ENCODE measurements around the gene NUP54.
A peak's percentile ranks its signal among the peaks of the same experiment; 100 is the strongest.

Gene NUP54

GRCh38 chr4:76141241-76141640, 7.0 kb downstream of the NUP54 start:
- no peak for DNase-seq

DNA sequence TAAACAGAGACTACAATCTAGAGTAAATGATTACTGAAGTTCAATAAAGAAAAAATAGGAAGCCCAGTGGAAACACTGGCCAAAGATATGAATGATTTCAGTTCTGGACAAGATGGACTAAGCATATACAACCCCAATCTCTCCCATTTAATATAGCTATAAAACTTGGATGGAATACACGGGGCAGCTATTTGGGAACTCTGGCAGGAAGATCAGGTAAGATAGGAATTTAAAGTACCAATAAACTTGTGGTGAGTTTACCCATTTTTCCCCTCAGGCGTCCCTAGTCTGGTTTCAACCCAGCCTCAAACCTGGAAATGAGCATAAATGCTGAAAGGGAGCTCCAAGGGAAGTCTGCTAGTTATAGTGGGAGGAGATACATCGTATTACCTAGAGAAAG, 20.4 kb downstream of the NUP54 start:
- DNase-seq: no peak

DNA sequence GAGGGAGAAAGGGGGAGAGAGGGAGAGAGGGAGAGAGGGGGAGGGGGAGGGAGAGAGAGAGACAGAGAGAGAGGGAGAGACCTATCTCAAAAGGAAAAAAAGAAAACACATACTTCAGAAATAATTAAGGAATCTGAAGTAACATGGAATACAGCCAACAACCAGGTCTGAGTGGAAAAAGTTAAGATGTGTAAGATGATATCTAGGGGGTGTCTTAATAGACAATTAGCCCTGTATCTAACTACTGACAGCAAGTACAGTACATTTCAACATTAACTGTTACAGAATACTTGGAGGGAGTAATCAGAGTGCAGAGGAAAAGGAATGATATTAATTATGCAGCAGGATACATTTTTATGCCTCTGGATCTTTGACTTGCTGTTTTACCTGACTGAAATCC, 22.4 kb downstream of the NUP54 start:
- no peak for DNase-seq

- no peak for DNase-seq
Measured at GRCh38 chr4:76120199-76120598, 28.0 kb downstream of the NUP54 start.

GRCh38 chr4:76117536-76117935, 30.7 kb downstream of the NUP54 start:
- DNase-seq: no peak

GRCh38 chr4:76116821-76117220, 31.4 kb downstream of the NUP54 start:
- DNase-seq: no peak

- peak; percentile 38 for DNase-seq
Measured at GRCh38 chr4:76108467-76109181, 39.6 kb downstream of the NUP54 start.

DNA sequence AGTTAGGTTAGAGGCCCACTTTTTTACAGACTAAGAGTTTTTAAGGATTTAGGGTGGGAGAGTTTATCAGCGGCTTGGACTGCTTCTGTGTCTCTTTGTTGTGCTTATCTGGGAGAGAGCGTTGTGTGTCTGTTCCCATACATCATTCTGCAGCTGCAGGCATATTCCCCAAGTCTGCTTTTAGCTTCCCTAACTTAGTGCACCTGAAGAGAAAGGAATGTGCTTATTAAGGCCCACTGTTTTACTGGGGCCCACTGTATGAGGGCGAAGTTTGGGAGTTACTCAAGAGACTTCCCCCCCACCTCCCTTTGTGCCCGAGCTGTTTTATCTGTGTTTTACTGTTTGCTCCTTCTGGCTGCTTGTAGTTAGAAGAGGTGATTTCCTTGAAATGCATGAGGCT, 41.8 kb downstream of the NUP54 start:
- no peak for DNase-seq

GRCh38 chr4:76105652-76106051, 42.5 kb downstream of the NUP54 start:
- peak; percentile 5 for DNase-seq

GRCh38 chr4:76096076-76096475, 52.1 kb downstream of the NUP54 start:
- DNase-seq: no peak

GRCh38 chr4:76095568-76095967, 52.6 kb downstream of the NUP54 start:
- DNase-seq: no peak

GRCh38 chr4:76091052-76091451, 57.1 kb downstream of the NUP54 start:
- no peak for DNase-seq

DNA sequence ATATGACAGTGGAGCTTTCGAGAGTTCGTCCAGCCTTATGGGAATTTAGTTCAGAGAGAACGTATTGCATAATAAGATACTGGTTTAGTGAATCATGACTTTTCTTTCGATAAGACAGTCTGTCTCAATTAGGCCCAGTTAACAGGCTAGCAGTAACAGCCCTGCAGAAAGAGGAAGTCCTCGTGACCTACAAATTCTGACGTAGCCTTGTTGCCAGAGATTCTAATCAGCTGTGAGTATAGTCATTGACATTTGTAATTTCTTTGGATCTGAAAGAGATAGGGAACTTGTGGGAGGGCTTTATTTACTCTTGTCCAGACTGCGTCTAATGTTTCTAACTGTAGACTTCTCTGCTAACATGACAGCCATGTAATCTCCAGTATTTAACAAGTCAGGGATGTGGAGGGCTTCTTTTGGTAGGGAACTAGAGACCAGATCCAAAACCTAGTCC, 57.9 kb downstream of the NUP54 start:
- DNase-seq: no peak

- no peak for DNase-seq
Measured at GRCh38 chr4:76088719-76089118, 59.5 kb downstream of the NUP54 start.

DNA sequence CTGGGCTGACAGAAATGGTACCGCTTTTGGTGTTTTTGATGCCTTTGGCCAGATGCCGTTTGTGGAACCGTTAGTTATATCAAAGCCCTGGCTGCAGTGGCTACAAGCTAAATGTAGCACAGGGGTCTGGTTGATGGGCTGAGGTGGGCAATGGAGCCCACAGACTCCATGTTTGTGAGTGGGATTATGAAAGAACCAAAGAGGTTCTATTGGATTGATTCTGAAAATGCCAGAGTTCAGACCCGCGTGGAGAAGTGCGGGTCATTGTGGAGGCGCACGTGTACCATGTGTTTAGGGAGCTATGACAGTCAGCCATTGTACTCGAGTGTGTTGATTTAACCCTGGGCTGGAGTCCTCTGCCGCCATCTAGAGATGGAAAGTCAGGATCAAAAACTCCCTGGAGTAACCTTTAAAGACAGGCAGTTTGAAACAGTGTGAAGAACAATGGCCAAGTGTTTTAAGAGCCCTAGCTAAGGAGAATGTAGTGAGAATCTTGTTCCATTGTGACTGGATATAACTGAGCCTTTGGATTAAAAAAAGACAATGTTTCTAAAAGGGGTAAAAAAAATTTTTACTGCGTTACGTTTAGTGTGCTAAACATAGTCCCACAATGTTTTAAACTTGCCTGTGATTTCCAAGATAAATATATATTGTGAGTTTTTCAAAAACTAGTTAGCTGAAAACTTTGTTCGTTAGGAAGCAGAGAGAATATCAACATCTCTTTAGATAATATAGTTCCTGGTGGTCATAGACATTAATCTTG, 61.0 kb downstream of the NUP54 start:
- peak; percentile 83 for DNase-seq

GRCh38 chr4:76084542-76084941, 63.7 kb downstream of the NUP54 start:
- DNase-seq: peak; percentile 12

- no peak for DNase-seq
Measured at GRCh38 chr4:76083386-76083988, 64.7 kb downstream of the NUP54 start.

DNA sequence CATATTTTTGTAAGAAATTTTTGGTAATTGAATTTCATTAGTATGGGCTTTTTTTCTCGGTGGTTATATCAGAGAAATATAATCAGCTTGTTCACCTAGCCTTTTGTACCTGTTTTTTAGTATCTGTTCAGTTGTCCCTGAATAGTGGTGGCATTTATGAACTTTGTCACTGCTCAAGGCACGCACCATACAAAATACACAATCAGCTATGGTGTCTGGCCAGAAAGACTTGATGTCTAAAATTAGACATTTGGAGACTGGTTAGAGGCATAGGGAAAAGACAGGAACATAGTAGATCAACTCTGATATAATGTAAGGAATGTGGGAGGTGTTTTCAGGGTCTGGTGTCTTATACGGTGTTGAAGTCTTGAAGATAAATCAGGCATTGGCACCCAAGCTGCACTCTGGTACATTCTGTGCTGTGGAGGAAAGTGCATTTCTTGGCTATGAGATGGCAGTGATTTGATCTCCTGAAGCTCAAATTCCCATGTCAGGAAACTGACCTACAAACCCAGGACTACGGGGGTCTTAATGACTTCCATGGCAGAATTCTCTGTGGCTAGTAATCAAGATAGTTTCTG, 70.1 kb downstream of the NUP54 start:
- no peak for DNase-seq

- no peak for DNase-seq
Measured at GRCh38 chr4:76074993-76075600, 73.1 kb downstream of the NUP54 start.

- DNase-seq: no peak
Measured at GRCh38 chr4:76074468-76074867, 73.7 kb downstream of the NUP54 start, which contains the start of gene ART3. TSS of gene ART3 (plus strand) at chr4:76074709. CDS start at chr4:76075890, 1,181 bp downstream.

GRCh38 chr4:76072760-76073159, 75.4 kb downstream of the NUP54 start:
- no peak for DNase-seq

- DNase-seq: peak; percentile 84
Measured at GRCh38 chr4:76067652-76068286, 80.4 kb downstream of the NUP54 start.

DNA sequence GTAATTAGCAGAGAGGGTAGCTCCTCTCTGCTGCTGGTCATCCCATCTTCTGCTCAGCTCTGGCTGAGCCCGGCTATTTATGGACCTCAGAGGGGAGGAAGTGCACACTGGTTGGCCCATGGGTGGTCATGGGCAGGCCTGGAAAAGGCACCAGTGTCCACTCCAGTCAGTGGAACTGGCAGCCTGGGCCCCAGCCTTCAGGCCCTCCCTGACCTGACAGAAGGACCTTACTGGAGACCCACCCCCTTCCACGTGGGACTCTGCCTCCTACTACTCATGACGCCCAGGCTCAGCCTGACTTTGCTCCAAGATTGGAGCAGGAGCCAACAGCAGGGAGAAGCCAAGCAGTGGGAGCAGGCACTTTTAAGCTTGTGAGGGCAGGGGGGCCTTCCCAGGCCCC, 81.7 kb downstream of the NUP54 start:
- no peak for DNase-seq
